GM23248 (cell line): ENCODE measurements around the gene TPRG1.

Experiments used
- EZH2 ChIP-seq: fragments of 200-600 bp; sonication (generic); IDR thresholded peaks from 2 replicates; pipeline ENCODE4 v1.6.1; 2018; ENCODE audit warnings: antibody characterized with exemption, mild to moderate bottlenecking; ENCODE audit not compliant: insufficient read depth, poor library complexity, severe bottlenecking
- EZH2phosphoT487 ChIP-seq: fragments of 200-600 bp; sonication (generic); IDR thresholded peaks from 2 replicates; pipeline ENCODE4 v1.6.1; 2018; ENCODE audit warnings: antibody characterized with exemption, moderate library complexity, mild to moderate bottlenecking, low read depth; ENCODE audit not compliant: insufficient read depth

GRCh38 chr3:189339996-189340395, 168.2 kb downstream of the TPRG1 start:
- no peak for TF ChIP-seq EZH2phosphoT487
- TF ChIP-seq EZH2 = no peak
